ENCODE measurements around the gene SLC49A4. TPM values are rescaled to one million over a fixed set of nuclear protein-coding genes. Genes with fewer than 3 reads are reported as not detected.

The SLC49A4 gene
- total RNA-seq, 1 experiment from 2014 or later: 2.7 TPM

DNA sequence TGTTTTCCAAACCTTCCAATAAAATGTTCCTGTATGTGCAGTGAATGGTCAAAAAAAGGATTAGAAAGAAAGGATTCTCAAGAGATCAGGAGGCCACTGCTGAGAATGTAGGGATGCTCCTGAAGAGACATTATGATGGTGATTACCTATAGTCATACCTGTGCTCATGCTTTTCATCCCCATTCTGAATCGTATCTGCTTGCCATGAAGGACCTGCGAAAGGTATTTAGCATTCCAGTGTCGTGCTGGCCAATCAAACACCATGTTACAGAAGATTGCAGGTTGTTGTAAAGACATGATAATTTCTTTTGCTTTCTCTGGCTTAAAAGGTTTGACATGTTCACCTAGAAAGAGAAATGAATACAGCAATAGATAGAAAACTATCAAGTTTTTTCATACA lies 17.3 kb upstream of the SLC49A4 start:
- no peak for DNase-seq (ENCODE audit: low read depth)
- in situ Hi-C loops (cut with HindIII; ENCODE audit: low pct_unique_long_range_greater_than_20kb, low sequenced_read_pairs): no loop called here

DNA sequence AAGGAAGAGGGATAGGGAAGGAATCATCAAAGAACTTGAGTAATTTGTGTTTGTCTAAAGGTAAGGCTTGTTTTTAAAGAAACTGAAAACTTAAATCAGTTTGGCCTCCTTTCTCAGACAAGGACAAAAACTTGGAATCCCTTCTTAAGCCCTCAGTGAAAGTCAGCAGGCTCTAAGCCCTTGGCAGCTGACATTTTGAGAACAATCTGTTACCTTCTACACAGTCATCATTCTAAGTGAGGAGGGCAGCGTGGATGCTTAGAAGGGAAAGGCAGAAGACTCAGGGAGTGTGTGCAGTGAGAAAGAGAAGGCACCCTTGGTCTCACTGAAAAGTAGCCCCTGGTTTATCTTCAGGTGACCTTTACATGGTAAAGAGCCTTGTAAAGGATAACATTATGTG lies 12.1 kb upstream of the SLC49A4 start:
- in situ Hi-C loops (cut with HindIII; ENCODE audit: low pct_unique_long_range_greater_than_20kb, low sequenced_read_pairs): no loop called here
- DNase-seq (ENCODE audit: low read depth): no peak

DNA sequence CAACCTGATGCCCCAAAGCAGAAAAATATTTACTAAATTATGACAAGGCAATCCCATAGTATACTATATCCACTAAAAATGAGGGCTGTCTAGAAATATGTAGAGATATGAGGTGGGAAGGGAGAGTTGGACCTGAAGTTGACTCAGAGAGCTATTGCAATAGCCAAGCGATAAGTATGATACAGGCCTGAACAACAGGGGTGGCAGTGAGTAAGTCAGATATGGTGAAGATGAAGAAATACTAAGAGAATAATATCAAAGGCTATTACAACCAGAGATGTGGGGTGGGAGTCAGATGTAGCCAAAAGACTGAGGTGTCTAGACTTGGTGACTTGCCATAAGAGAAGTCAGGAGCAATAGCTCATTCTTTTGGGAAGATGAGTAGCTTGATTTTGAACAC lies 10.4 kb upstream of the SLC49A4 start:
- in situ Hi-C loops (cut with HindIII; ENCODE audit: low pct_unique_long_range_greater_than_20kb, low sequenced_read_pairs): no loop called here
- DNase-seq (ENCODE audit: low read depth): no peak

DNA sequence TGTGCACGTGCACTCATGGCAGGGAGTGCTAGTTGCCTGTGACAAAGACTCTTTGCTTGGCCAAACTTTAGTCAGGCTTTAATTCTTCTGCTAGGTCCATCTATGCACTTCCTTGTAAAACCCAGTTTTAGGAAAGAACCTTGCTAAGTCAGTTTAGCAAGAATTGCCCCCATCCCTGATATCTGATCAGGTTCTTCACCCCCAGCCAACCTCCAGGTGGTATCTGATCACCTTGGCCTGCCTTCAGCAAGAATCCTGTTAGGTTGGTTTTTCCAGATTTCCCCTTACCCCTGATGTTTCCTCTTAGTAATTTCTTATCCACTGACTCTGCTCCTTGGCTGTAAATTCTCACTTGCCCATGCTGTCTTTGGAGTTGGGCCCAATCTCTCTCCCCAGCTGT lies 9.6 kb upstream of the SLC49A4 start:
- DNase-seq (ENCODE audit: low read depth): no peak
- in situ Hi-C loops (cut with HindIII; ENCODE audit: low pct_unique_long_range_greater_than_20kb, low sequenced_read_pairs): no loop called here

DNA sequence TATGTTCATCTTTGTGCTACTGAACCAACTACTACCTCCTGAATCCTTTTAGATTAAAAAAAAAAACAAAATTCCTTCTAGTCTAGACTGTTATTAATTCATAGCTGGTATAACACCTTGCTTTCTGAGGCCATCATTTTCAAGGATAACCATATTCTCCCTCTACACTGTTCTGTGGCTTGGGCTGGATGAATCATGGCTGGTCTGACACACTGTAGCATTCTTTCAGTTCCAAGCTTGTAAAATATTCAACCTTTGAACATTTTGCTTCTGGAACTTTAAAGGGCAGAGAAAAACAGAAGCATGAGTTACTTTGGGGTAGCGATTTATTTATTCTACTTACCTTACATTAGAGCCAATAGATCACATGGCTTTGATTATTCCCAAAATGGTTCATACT lies 8.8 kb upstream of the SLC49A4 start:
- in situ Hi-C loops (cut with HindIII; ENCODE audit: low pct_unique_long_range_greater_than_20kb, low sequenced_read_pairs): no loop called here
- DNase-seq (ENCODE audit: low read depth): no peak

DNA sequence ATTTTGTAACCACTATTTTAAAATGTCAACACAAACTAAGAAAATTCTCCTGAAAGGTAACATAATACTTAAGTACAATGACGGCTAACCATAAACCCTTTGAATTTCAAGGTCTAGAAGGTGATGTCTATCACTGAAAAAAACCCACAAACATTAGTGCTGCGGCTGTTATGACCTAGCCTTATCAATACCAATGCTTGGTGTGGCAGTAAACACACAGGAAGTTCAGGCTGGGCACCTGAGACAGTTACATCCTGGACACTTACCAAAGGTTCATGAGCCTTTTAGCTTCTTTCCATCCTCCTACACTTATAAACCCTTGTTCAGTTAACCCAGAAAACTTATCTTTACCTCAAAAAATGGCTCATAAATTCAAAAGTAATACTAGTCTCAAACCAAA lies 7.0 kb upstream of the SLC49A4 start:
- no peak for DNase-seq (ENCODE audit: low read depth)
- in situ Hi-C loops (cut with HindIII; ENCODE audit: low pct_unique_long_range_greater_than_20kb, low sequenced_read_pairs): no loop called here

DNA sequence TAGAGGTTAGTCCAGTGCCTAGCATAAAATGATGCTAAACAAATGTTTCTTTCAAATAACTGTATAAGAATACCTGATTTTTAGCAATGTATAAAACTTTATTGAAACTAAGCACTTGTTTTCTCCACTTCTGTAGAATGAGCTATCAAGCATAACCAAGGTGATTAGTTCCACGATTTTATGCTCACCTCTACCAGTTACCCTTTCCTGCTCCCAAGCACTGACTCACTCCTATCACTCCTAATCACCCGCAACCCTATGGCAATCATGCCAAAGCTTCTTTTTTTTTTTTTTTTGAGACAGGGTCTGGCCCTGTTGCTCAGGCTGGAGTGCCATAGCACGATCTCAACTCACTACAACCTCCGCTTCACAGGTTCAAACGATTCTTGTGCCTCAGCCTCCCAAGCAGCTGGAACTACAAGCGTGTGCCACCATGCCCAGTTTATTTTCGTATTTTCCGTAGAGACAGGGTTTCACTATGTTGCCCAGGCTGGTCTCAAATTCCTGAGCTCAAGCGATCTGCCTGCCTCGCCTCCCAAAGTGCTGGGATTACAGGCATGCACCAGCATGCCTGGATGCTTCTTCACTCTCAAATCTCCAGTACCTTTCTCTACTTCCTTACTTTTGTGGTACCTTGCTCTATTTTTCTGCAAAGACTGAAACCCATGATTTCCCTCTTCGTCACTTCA lies 5.1 kb upstream of the SLC49A4 start:
- no peak for DNase-seq (ENCODE audit: low read depth)
- in situ Hi-C loops (cut with HindIII; ENCODE audit: low pct_unique_long_range_greater_than_20kb, low sequenced_read_pairs): no loop called here

DNA sequence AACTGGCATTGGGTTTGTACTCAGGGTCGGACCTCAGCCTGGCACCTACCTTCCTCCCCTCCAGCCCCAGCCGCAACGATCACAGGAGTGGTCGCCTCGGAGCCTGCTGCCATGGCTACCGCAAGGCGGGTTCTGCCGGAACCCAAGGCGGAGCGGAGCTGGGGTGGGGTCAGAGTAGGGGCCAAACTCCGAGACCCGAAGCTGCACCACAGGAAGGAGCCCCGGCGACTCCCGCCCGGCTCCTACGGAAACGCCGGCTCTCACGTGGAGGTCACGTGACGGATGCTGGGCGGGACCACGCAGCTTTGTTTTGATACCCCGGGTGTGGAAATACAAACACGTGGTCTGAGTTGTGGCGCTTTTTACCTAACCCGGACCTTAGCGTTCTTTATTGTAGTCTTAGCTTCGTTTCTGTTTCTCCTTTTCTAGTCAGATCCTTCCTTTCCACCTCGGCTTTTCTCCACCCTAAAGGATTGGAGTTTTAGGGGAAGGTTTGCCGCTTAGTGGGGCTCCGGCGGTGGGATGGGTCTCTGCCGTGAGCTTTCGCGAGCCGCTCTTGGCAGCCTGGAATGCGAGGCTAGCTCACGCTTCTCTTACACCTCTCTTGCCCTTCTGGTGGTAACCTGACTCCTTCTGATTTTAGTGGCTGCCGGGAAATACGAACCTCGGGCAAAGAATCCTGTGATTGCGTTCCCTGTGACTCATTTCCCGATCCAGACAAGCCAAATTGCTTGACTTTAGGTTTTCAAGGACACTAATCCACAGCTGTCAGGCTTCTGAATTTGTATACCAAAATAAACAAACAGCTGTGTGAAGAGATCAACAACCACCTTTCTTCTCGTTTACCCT lies 1.1 kb upstream of the SLC49A4 start, which contains the start of gene HSPBAP1:
HSPBAP1 (minus strand) TSS at position 264 of the 849 bp plus-strand sequence; CDS start at position 113, 151 bp downstream.
- DNase-seq (ENCODE audit: low read depth): peak; percentile 76
- in situ Hi-C loops (cut with HindIII; ENCODE audit: low pct_unique_long_range_greater_than_20kb, low sequenced_read_pairs): no loop called here

DNA sequence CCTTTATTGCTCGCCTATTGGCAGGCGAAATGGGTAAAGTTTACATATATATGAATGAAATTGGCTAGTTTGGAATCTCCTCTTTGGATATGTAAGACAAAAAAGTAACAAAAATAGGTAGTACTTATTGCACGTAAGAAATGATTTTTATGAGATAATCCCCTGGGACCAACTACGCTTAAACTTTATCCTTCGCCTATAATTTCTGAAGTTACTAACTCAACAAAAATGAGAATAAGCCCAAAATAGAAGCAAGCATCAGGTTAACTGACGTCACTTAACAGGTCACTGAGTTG lies 438 bp upstream of the SLC49A4 start:
- in situ Hi-C loops (cut with HindIII; ENCODE audit: low pct_unique_long_range_greater_than_20kb, low sequenced_read_pairs): no loop called here
- DNase-seq (ENCODE audit: low read depth): no peak

DNA sequence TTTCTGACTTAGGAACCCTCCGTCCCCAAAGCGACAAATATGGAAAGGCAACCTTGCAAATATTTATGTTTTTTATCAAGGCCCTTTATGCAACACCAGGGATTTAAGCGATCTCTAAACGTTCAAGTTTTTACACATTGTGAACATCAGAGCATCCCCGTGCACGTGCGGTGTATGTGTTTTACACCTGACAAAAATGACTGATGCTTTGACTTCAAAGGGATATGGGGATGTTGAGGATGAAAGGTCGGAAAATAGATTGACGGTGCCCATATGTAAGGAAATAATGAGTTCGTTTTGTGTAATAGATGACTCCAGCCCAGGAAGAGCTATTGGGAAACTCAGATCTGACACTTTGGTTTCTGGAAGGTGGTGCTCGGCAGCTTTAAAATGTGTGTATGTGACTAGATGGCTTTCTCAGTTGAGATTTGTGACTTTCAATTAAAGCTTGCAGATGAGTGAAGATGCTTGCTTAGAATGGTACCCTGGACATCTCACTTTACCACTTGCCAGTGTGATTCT lies 866 bp downstream of the SLC49A4 start:
- in situ Hi-C loops (cut with HindIII; ENCODE audit: low pct_unique_long_range_greater_than_20kb, low sequenced_read_pairs): no loop called here
- DNase-seq (ENCODE audit: low read depth): no peak

DNA sequence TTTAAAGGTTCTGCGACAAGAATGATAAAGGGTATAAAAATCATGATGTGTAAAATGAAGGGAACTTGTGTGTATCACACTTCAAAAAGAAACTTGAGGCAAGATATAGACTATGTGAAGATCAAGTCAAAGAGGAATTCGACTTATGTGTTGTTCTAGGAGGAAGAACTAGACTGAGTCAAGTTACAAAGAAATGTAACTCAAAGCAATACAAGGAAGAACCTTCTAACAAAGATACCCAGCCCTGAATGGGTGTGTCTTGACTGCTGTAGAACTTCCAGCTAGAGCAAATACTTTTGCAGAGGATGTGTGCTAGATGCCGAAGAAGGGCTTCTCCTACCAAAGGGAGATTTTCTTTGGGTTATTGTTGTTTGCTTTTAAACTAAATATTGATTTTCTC lies 2.4 kb downstream of the SLC49A4 start:
- DNase-seq (ENCODE audit: low read depth): no peak
- in situ Hi-C loops (cut with HindIII; ENCODE audit: low pct_unique_long_range_greater_than_20kb, low sequenced_read_pairs): no loop called here

DNA sequence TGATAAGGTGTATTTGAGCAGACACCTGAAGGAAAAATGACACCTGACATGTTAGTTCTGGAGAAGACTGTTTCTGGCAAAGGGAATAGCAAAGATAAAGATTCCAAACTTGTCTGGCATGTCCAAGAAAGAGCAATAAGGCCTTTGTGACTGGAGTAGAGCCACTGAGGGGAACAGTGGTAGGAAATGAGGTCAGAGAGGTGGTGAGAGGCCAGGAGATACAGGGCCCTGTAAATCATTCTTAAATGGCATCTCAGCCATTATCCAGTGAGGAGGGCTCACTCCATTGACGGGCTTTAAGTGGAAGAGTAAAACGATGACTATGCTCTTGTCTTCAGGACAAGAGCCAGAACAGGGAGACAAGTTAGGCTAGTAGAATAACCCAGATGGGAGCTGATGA lies 4.5 kb downstream of the SLC49A4 start:
- DNase-seq (ENCODE audit: low read depth): no peak
- in situ Hi-C loops (cut with HindIII; ENCODE audit: low pct_unique_long_range_greater_than_20kb, low sequenced_read_pairs): no loop called here

DNA sequence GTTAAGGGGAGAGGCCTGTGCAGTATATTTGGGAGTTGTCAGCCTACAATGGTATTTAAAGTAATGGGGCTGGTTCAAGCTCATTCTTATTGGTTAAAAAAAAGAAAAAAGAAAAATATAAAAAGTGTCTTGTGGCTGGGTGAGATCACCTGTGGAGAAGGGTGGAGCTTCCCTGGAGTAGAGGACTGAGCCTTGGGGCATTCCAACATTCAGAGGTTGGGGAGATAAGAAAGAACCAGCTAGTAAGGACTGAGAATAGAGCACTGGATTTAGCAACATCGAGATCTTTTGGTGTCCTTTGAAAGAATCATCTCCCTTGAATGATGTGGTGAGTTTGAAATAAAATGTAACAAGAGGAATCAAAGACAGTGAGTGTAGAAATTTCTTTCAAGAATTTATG lies 5.2 kb downstream of the SLC49A4 start:
- DNase-seq (ENCODE audit: low read depth): no peak
- in situ Hi-C loops (cut with HindIII; ENCODE audit: low pct_unique_long_range_greater_than_20kb, low sequenced_read_pairs): no loop called here

DNA sequence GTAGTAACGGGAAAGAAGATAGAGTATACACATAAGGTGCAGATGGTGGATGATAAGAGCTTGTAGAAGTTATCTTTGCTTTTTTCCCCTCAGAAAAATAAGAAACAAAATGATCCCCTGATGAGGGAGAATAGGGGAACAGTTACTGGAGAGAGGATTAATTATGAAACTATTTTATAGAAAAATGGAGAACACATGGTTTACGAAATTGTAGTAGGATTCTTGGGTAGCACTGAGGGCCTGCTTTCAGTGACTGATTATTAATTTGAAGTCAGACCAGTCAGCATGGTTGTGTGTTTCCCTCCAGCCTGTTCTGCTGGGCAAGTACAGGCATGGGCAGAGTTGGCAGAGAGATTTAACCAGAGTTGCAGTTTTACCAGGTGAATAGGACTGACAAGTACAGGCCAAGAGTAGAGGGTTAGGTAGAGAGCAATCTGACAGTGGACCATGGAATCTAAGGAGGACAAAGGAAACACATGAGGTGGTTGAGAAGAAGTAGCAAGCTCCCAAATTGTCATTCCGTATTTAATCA lies 5.9 kb downstream of the SLC49A4 start:
- no peak for DNase-seq (ENCODE audit: low read depth)
- in situ Hi-C loops (cut with HindIII; ENCODE audit: low pct_unique_long_range_greater_than_20kb, low sequenced_read_pairs): no loop called here

DNA sequence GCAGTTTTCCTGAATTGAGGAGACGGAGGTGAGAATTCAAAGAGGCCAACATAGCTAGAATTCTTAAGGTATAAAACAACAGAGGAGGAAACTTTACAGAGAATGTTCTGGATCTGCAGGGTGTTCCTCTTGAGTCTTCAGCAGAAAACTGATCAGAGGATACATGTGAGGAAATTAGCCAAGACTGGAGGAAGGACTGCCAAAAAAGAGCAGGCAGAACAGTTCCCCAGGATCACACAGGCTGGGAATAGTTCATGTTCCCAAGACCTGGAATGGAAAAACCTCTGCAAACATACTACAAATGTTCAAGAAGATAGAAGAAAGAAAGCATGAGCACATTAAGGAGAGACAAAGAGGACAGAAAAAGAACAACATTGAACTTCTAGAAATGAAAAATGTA lies 7.5 kb downstream of the SLC49A4 start:
- in situ Hi-C loops (cut with HindIII; ENCODE audit: low pct_unique_long_range_greater_than_20kb, low sequenced_read_pairs): no loop called here
- no peak for DNase-seq (ENCODE audit: low read depth)

DNA sequence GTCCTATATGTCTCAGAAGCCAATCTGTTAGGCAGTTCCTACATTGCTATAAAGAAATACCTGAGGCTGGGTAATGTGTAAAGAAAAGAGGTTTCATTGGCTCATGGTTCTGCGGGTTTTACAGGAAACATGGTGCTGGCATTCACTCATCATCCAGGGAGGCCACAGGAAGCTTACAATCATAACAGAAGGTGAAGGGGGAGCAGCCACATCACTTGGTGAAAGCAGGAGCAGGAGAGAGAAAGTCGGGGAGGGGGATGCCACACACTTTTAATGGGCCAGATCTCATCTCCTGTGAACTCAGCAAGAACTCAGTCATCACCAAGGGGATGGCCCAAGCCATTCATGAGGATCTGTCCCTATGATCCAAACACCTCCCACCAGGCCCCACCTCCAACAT lies 9.1 kb downstream of the SLC49A4 start:
- DNase-seq (ENCODE audit: low read depth): no peak
- in situ Hi-C loops (cut with HindIII; ENCODE audit: low pct_unique_long_range_greater_than_20kb, low sequenced_read_pairs): no loop called here

DNA sequence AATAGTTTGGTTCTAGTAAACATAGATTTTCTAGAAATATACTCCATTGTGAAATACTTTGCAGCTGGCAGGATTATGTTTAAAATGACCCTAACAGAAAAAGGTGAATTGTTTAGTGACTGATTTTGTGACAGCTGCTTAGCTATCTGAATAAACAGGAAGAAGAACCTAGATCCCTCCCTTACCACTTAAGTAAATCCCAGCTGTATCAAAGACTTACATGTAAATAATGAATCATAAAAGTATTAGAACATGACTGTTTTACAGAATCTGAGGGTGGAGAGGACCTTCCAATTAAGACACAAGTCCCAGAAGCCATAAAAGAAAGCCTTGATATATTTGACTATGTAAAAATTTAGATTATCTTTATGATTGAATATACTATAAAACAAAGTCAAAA lies 15.9 kb downstream of the SLC49A4 start:
- in situ Hi-C loops (cut with HindIII; ENCODE audit: low pct_unique_long_range_greater_than_20kb, low sequenced_read_pairs): no loop called here
- no peak for DNase-seq (ENCODE audit: low read depth)

DNA sequence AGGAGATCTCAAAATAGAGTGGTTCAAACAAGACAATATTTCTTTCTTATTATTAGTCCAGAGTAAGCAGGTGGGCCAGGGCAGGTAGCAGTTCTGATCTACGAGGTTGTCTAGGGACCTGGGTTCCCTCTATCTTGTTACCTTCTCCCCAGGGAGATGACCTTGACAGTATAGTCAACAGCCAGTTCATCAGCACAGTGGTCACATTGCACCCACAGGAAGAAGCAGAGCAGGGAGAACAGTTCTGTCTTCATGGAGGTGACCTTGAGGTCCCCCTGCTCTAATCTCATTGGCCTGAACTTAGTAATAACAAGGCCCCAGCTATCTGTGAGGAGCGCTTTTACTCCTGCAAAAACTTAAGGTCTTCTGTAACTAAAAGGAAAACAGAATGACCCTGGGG lies 21.7 kb downstream of the SLC49A4 start:
- in situ Hi-C loops (cut with HindIII; ENCODE audit: low pct_unique_long_range_greater_than_20kb, low sequenced_read_pairs): no loop called here
- no peak for DNase-seq (ENCODE audit: low read depth)

All from Caki2 (cell line).